GM19238 (cell line): ENCODE data around the gene TAF3.
"Not testable (repeated sequence)": the region's sequence is repeated elsewhere in the genome, so short reads cannot be mapped to it uniquely, and the experiment has no call there.

Experiments used
- DNase-seq: peaks from one replicate; pipeline ENCODE4 v3.0.0; 2011; ENCODE audit warnings: low spot score; ENCODE audit not compliant: insufficient read length

The TAF3 gene, protein sequence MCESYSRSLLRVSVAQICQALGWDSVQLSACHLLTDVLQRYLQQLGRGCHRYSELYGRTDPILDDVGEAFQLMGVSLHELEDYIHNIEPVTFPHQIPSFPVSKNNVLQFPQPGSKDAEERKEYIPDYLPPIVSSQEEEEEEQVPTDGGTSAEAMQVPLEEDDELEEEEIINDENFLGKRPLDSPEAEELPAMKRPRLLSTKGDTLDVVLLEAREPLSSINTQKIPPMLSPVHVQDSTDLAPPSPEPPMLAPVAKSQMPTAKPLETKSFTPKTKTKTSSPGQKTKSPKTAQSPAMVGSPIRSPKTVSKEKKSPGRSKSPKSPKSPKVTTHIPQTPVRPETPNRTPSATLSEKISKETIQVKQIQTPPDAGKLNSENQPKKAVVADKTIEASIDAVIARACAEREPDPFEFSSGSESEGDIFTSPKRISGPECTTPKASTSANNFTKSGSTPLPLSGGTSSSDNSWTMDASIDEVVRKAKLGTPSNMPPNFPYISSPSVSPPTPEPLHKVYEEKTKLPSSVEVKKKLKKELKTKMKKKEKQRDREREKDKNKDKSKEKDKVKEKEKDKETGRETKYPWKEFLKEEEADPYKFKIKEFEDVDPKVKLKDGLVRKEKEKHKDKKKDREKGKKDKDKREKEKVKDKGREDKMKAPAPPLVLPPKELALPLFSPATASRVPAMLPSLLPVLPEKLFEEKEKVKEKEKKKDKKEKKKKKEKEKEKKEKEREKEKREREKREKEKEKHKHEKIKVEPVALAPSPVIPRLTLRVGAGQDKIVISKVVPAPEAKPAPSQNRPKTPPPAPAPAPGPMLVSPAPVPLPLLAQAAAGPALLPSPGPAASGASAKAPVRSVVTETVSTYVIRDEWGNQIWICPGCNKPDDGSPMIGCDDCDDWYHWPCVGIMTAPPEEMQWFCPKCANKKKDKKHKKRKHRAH

DNA sequence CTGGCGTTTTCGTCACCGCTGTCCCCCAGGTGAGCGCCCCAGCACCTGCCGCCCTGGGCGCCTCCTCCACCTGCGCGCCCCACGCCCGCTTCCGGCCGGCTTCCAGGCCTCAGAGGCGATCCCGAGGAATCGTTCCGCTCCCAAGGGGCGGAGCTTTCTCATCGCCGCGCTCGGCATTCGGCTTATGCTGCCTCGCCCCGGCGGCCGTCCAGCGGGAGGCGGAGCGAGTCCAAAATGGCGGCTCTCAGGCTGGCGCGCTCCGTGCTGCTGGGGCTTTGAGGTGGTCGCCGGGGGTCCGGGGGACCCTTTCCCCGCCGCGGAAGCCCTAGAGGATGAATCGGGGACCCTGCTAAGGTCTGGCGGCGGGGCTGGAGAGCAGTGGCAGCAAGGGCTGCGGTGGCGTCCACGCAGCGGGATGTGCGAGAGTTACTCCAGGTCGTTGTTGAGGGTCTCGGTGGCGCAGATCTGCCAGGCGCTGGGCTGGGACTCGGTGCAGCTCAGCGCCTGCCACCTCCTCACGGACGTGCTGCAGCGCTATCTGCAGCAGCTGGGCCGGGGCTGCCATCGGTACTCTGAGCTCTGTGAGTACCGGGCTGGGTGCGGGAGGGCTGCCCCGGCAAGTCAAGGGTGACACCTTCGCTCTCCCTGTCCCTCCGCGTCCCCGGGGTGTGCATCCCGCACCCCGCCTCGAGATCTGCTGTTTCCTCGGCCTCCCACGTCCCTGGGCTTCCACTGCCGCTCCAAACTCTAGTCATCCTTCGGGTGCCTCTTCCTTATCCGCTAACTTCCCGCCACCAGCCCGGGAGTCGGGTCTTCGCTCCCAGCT is at the start of gene TAF3:
Gene TAF3, plus strand, starts transcription at position 211 of the 826 bp plus-strand sequence. Its CDS starts 205 bp downstream, at position 416.
- peak; percentile 78 for DNase-seq

DNA sequence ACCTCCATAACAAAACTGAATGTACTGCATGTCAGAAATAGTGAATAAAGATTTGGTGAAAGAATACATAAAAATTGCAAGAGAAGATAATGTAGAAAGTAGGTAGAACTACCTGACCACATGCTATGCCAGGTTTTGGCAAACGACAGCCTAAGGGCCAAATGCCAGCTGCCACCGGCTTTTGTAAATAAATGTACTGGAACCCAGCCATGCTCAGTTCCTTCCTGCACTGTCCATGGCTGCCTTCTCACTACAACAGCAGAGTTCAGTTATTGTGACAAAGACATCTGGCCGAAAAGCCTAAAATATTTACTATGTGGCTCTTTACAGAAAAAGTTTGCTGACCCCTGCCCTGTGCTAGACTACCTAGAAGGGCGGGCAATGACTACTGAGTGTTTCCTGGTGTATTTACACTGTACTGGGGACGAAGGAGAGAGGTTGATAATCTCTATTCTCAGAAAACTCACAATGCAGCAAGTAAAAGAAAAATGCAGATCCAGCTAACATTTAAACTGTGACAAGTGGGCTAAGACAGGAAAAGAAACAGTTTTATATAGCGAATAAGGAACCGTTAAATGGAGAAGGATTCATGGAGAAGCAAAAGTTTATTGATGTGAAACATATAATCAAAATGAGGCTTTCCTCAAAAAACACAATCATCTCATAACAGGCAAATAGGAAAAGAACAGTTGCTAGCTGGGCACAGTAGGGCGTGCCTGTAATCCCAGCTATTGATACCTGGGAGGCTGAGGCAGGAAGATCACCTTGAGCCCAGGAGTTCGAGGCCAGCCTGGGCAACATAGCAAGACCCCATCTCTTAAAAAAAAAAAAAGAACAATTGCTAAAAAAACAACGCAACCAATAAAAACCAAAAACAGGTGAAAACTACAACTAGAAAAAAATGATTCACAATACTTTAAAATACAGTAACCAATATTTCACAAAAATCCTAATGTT is 44.2 kb upstream of the TAF3 start:
- DNase-seq, result no peak

DNA sequence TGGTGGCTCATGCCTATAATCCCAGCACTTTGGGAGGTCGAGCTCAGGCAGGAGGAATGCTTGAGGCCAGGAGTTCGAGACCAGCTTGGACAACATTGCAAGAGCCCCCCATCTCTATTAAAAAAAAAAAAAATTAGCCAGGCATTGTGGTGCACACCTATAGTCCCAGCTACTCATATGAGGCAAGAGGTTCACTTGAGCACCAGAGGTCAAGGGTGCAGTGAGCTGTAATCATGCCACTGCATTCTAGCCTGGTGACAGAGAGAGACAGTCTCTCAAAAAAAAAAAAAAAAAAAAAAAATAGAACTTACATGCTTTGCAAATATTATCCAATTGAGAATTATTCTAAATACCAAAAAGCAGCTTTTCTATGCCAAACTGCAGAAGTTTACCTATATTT is 41.5 kb upstream of the TAF3 start:
- no peak for DNase-seq

DNA sequence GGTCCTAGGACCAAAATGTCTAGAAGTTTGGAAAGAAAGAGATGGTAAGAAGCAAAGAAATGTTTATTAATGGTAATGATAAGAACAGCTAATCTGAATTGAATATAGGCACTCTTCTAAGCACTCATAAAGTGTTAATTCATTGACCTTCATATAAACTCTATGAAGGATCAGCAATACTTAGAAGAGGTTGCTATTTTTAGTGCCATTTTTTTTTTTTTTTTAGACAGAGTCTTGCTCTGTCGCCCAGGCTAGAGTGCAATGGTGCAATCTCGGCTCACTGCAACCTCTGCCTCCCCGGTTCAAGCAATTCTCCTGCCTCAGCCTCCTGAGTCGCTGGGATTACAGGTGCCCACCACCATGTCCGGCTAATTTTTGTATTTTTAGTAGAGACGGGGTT is 36.1 kb upstream of the TAF3 start:
- DNase-seq, result not testable (repeated sequence)

DNA sequence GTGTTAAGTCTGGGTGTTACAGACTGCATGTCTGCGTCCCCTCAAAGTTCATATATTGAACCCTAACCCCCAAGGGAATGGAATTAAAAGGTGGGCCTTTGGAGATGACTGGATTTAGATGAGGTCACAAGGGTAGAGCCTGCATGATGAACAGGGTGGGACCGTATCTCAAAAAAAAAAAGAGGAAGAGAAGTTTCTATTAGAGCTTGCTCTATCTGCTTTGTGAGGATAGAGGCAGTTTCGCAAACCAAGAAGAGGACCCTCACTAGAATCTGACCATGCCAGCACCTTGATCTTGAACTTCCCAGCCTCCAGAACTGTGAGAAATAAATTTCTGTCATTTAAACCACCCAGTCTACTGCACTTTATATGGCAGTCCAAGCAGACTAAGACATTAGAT is 31.9 kb upstream of the TAF3 start:
- no peak for DNase-seq

DNA sequence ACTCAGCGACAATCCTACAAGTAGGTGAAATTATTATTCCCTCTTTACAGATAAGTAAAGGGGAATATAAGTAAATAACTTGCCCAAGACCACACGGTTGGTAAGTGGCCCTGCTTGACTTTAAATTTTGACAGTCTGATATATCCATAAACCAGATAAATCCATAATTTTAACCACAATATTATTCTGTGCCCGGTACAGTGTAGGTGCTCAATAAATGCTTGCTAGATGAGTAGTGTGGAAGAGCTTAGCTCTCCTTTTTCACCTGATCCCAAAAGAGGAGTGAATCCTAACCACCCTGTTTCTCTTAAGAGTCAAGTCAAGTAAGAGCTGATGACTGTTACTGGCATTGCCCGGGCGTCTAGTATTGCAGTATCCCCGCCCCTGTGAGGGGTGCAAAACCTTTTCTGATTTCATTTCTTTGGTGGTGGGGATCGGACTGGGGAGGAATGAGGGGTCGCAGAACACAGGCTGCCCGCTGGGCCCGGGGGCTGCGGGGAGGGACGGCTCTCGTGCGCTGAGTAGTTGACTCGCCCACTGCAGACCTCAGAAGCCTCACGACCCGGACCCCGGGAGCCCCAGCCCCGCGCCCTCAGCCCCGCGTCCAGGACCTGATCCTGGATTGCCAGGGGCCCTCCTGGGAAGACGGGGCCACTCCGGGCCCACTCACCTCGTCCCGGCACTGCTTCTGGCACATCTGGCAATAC is 31.0 kb upstream of the TAF3 start:
- DNase-seq, result no peak

DNA sequence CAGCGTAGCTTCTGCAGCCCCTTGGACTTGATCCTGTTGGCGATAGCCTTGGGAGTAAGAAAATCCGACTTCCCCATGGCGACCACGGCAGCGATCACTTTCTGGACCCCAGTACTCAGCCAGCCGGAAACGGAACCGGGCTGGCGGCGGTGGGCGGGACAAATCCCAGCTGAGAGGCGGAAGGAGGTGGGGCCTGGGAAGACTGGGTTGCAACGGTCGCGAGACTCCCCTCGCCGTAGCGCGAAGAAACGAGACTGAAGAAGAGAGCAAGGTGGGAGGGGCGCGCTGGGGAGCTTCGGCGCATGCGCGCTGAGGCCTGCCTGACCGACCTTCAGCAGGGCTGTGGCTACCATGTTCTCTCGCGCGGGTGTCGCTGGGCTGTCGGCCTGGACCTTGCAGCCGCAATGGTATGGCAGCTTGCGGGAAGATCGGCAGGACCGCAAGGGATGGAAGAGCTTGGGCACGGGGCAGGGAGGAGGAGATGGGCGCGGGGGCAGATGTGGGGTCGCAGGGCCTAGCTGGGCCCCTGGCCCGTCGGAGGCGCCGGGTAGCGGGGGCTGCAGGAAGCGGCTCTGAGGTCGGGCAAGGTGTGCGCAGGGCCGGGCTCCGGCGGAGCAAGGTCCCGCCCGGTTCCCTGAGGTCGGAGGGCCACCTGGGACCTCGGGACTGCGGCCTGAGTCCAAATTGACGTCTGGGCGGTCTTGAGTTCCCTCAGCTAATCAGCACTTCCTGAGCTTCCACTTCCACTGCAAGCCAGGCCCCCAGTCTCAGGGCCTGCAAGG is 30.3 kb upstream of the TAF3 start, which contains the start of the genes ATP5F1C and KIN:
Gene ATP5F1C, plus strand, starts transcription at position 321 of the 782 bp plus-strand sequence. Its CDS starts 31 bp downstream, at position 352.
Gene KIN, minus strand, starts transcription at position 137 of the 782 bp plus-strand sequence. Its CDS starts 60 bp downstream, at position 77.
- DNase-seq, result peak; percentile 91

DNA sequence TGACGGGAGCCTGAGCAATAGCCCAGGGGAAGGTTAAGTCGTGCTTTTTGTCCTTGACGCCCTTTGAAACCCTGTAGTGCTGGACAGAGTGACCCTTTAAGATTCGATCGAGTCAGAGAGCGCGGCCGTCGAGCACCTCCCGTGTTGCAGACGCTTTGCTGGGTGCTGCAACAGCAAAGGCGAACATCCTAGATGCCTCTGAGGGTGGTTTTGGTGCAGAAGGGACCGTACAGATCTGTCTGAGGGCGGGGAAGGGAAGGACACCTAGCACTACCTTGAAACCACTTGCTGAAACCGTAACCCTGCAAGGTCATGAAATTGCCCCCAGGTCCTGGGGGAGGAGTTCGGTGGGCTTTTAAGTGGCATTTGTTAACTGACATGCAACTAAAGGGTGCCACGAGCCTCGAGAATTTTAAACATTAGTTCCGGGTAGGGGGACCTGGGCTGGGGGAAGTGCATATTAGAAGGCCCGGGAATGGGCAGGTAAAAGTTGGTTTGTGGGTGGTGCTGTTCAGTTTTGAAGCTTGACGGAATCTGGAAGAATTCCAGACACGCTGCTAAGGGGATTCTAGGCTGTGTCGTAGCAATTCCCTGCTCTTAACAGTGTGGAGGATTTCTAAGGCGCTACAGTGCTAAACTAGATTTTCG is 29.5 kb upstream of the TAF3 start:
- no peak for DNase-seq

DNA sequence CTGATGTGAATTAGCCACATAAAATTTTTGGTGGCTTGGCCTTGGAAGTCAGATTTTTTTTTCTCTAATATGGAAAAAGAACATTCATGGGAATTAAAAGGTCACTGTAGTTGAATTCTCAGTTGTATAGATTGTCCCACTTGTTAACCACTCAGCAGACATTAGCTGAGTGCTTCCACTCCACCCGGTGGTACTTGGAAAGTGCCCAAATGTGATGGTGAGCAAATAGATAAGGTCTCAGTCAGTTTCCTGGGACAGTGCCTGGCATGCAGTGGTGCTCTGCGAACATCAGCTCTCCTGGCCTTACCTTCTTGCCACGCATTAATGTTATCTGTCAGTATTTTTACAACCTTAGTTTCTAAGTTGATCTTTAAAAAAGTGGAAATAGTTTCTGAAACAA is 28.9 kb upstream of the TAF3 start:
- no peak for DNase-seq

DNA sequence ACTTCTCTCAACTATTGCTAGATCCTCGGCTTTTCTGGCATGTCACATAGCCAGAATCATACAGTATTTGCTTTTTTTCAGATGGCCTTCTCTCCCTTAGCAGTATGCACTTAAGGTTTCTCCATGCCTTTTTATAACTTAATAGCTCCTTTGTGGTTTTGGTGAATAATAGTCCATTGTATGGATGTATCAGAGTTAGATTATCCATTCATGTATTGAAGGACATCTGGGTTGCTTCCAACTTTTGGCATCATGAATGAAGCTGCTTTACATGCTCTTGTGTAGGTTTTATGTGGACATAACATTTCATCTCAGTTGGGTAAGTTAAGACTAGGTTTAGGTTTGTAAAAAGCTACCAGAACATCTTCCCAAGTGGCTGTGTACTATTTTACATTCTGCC is 25.8 kb upstream of the TAF3 start:
- no peak for DNase-seq

DNA sequence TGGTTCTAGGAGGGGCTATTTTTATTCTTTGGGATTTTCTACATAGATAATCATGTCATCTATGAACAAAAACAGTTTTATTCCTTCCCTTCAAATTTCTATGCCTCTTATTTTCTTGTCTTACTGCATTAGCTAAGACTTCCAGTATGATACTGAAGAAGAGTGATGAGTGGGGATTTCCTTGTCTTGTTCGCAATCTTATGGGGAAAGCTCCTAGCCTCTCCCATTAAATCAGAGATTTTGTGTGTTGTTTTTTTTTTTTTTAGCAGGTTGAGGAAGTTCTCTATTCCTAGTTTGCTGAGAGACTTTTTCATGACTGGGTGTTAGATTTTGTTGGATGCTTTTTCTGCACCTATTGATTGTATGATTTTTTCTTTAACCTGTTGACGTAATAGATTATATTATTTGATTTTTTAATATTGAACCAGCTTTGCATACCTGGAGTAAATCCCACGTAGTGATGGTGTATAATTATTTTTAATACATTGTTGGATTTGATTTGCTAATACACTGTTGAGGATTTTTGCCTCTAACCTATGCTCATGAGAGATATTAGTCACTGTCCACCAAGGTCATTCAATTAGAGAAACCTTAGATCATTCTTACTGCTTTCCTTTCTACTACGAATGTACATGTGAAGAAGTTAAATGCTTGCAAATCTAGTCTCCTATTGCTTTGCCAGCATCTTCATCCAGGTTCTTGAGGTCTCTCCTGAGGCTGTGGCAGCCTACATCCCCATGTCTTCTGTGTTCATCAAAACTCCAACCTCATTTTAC is 23.9 kb upstream of the TAF3 start:
- no peak for DNase-seq

DNA sequence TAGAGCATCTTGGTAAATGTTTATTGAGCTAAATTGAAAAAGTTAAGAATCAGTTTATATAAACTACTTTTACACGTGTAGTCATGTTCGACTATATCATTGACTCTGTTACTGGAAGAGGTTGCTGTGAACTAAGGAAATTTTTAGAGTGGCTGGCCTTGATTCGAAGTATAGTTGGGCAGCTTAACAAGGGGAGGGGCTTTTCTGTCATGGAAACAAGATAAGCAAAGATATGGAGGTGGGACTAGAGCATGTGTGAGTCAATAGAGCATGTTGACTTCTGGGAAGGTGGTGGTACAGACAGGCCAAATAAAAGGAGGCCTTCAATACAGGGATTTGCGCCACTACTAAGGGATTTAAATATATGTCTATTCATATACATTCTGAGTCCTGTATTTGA is 22.7 kb upstream of the TAF3 start:
- no peak for DNase-seq

DNA sequence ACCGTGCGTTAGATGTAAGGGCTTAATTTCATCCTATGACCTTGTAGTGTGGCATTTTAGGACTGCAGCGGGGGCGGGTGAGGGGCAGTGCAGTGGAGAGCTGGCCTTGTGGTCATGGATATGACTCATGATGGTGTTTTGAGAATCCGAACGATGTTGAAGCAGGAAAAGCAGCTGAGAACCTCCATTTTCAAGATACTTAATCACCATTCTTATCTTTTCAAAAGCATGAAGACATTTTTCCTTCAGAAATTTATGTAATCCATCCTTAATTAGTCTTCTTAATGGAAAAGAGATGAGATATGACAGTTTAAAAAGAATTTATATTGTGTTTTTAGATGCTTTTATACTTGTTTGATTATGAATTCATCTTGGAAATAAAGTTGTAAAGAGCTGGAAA is 20.7 kb upstream of the TAF3 start:
- DNase-seq, result no peak

DNA sequence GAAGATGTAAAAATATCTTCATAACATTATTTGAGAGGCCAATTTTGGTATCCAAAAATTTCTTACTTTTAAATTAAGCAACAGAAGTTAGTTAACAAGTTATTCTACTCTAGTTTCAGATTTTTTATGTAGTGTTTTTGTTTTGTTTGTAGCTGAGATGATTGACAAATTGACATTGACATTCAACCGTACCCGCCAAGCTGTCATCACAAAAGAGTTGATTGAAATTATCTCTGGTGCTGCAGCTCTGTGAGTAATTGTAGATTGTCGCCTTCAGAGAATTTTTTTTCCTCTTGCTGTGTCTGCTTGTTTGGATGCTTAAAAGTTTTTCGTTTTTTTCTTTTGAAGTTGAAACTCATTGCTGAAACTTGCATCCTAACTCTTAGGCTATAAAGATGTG is 15.7 kb upstream of the TAF3 start:
- no peak for DNase-seq

DNA sequence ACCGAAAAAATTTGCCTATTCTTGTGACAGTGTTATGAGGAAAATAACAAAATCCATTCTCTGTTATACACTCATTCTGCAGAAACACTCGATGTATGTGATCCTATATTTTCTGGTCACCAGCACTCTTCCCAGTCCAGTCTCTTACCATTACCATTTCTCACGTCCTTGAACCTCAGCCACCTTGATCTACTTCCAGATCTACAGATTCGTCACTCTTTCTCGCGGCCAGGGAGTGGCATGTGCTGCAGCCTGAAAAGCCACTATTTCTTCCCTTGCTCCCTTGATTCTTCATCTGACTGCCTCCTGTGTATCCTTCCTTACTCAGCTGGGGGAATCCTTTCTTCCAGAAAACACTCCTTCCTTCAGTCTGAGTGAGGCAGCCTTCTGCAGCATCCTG is 14.1 kb upstream of the TAF3 start:
- DNase-seq, result no peak

DNA sequence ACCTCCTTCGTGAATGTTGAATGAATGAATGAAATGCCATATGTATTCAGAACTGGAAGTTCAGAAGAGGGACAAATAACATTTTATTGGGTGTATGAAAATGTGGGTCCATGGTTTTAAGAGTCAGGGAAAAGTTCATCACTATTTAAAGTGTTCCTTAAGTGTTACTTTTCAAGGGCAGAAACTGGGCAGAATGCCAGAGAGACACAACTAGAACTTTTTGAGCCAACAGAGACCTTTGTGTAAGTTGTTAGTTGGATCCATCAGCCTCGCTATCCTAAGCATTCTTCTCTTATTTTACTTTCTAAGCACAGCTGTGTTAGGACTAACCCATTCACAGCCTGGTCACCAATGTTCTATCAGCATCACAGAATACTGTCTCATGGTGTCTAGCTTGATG is 13.6 kb upstream of the TAF3 start:
- no peak for DNase-seq

DNA sequence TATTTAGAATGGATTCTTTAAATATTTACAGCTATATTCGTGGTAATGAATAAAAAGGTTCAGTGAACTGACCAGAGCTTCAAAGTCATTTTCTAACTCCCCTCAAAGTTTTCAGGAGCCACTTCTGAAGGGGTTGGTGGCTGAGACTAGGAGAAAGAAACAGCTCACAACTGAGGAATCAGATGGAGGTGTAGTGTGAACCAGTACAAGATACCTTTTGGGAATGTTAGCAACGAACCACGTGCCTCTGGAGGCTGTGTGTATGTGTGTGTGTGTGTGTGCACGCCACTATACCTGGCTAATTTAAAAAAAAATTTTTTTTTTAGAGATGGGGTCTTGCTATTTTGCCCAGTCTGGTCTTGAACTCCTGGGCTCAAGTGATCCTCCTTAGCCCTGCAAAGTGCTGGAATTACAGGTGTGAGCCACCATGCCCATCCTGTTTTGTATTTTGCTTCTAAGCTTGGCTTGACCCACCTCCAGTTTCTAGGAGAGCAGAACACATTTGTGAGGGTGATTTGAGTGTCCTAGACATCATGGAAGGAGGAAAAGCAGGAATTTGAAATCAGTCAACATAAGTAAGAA is 9.5 kb upstream of the TAF3 start:
- no peak for DNase-seq
